H1 (cell line): ENCODE results near the gene CAPN14.

Source experiments
- BRCA1 ChIP-seq: IDR thresholded peaks from 2 replicates; pipeline ENCODE4 v1.6.1; 2012; ENCODE audit warnings: low read depth, low read length, improper control_type of control experiment
- EZH2 ChIP-seq: fragments of 200-600 bp; sonication (generic); IDR thresholded peaks from 2 replicates; pipeline ENCODE4 v1.7.1; 2012; ENCODE audit warnings: low read depth, mild to moderate bottlenecking, moderate library complexity, low read length, inconsistent platforms; ENCODE audit not compliant: severe bottlenecking
- HDAC6 ChIP-seq: IDR thresholded peaks from one replicate; pipeline ENCODE4 v1.7.1; 2012; ENCODE audit warnings: low read depth, mild to moderate bottlenecking, inconsistent platforms, low read length, moderate library complexity
- KDM1A ChIP-seq: fragments of 200-600, 300-600 bp; sonication (generic); IDR thresholded peaks from 2 replicates; pipeline ENCODE4 v1.7.1; 2016; ENCODE audit warnings: mild to moderate bottlenecking, low read length, borderline replicate concordance
- KDM5A ChIP-seq: fragments of 200-600 bp; IDR thresholded peaks from 2 replicates; pipeline ENCODE4 v1.7.1; 2012; ENCODE audit warnings: mild to moderate bottlenecking, low read length, inconsistent platforms, mixed read lengths
- NRF1 ChIP-seq: IDR thresholded peaks from 2 replicates; pipeline ENCODE4 v1.6.1; 2011; ENCODE audit warnings: mild to moderate bottlenecking, low read depth, low read length, improper control_type of control experiment
- POLR2A ChIP-seq, 2 experiments: IDR thresholded peaks; 1 replicate in 1 of 2; 2 replicates in 1 of 2; pipeline ENCODE4 v1.6.1; 2011; ENCODE audit warnings: low read depth in 2 of 2, low read length in 2 of 2, mild to moderate bottlenecking in 2 of 2; ENCODE audit errors: control extremely low read depth in 1 of 2
- SP4 ChIP-seq: IDR thresholded peaks from 2 replicates; pipeline ENCODE4 v1.6.1; 2012; ENCODE audit warnings: low read length, inconsistent platforms
- ZNF274 ChIP-seq: IDR thresholded peaks from 2 replicates; pipeline ENCODE4 v1.7.0; 2012; ENCODE audit warnings: low read length, borderline replicate concordance; ENCODE audit errors: extremely low read depth
- TF ChIP-seq, protein P1 (sequence below), 3 experiments: IDR thresholded peaks; 1 replicate in 2 of 3; 2 replicates in 1 of 3; pipeline versions ENCODE4 v1.5.1 to v1.6.1; 2011; ENCODE audit warnings: low read length in 3 of 3, mild to moderate bottlenecking in 3 of 3, inconsistent platforms in 2 of 3, low read depth in 1 of 3, moderate library complexity in 1 of 3; ENCODE audit not compliant: insufficient read depth in 1 of 3; ENCODE audit errors: control extremely low read depth in 1 of 3
- TF ChIP-seq, protein P2 (sequence below): IDR thresholded peaks from 2 replicates; pipeline ENCODE4 v1.6.1; 2012; ENCODE audit warnings: inconsistent platforms
- TF ChIP-seq, protein P3 (sequence below): IDR thresholded peaks from 2 replicates; pipeline ENCODE4 v1.6.1; 2012; ENCODE audit warnings: inconsistent platforms

DNA sequence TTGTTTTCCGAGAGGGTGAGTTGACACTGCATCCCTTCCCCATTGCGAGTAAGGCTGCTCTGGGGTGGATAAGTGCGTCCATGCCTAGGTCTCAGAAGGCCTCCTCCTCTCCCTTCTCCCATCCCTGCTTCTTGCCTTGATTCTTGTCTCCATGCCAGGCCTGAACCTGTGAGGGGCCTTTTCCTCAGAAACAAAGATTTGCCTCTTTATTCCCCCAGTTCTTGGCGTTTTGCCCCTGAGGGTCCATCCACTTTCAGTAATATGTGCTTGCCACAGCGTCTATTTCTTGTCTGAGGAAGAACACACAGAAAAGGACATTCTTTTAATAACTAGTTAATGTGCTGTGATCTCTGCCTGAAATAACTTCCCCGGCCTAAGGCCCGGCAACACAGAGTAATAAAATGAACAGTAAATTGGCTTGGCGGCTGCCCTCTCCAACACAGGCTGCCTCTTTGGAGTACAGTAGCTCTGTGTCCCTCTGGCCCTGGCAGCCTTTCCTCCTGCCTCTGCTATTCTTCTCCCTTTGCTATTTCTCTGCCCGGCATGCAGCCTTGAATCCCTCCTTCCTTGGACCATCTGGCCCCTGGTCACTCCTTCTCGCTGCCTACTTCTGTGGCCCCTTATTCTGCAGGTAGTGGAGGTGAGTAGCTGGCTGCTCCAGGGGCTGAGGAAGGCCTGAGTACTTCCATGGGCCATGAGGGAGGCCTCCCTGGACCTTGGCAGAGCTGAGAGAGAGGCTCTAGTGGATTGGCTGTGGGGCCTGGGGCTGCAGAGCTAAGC, 21.0 kb upstream of the CAPN14 start:
- TF ChIP-seq POLR2A (IDR thresholded peaks at IDR 0.05; ENCODE audit: control extremely low read depth in 1 of 2, low read depth in 2 of 2, low read length in 2 of 2): no peak
- TF ChIP-seq, protein P1, sequence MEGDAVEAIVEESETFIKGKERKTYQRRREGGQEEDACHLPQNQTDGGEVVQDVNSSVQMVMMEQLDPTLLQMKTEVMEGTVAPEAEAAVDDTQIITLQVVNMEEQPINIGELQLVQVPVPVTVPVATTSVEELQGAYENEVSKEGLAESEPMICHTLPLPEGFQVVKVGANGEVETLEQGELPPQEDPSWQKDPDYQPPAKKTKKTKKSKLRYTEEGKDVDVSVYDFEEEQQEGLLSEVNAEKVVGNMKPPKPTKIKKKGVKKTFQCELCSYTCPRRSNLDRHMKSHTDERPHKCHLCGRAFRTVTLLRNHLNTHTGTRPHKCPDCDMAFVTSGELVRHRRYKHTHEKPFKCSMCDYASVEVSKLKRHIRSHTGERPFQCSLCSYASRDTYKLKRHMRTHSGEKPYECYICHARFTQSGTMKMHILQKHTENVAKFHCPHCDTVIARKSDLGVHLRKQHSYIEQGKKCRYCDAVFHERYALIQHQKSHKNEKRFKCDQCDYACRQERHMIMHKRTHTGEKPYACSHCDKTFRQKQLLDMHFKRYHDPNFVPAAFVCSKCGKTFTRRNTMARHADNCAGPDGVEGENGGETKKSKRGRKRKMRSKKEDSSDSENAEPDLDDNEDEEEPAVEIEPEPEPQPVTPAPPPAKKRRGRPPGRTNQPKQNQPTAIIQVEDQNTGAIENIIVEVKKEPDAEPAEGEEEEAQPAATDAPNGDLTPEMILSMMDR (IDR thresholded peaks at IDR 0.05; ENCODE audit: control extremely low read depth in 1 of 3, insufficient read depth in 1 of 3, low read depth in 1 of 3, low read length in 3 of 3): no peak
- no peak for TF ChIP-seq BRCA1
- TF ChIP-seq NRF1: no peak
- no peak for TF ChIP-seq KDM1A
- no peak for TF ChIP-seq KDM5A
- no peak for TF ChIP-seq ZNF274
- TF ChIP-seq EZH2: no peak
- TF ChIP-seq, protein P2, sequence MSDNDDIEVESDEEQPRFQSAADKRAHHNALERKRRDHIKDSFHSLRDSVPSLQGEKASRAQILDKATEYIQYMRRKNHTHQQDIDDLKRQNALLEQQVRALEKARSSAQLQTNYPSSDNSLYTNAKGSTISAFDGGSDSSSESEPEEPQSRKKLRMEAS: no peak
- TF ChIP-seq SP4: no peak
- TF ChIP-seq, protein P3, sequence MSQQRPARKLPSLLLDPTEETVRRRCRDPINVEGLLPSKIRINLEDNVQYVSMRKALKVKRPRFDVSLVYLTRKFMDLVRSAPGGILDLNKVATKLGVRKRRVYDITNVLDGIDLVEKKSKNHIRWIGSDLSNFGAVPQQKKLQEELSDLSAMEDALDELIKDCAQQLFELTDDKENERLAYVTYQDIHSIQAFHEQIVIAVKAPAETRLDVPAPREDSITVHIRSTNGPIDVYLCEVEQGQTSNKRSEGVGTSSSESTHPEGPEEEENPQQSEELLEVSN: no peak
- no peak for TF ChIP-seq HDAC6
